NCI-H2029 (cell line): ENCODE measurements around the gene PGLYRP2.
A peak's percentile ranks its signal among the peaks of the same experiment; 100 is the strongest.

Experiments
- DNase-seq: peaks from one replicate; lab custom pipeline; 2025; lab: John Stamatoyannopoulos, UW

The PGLYRP2 gene

DNA sequence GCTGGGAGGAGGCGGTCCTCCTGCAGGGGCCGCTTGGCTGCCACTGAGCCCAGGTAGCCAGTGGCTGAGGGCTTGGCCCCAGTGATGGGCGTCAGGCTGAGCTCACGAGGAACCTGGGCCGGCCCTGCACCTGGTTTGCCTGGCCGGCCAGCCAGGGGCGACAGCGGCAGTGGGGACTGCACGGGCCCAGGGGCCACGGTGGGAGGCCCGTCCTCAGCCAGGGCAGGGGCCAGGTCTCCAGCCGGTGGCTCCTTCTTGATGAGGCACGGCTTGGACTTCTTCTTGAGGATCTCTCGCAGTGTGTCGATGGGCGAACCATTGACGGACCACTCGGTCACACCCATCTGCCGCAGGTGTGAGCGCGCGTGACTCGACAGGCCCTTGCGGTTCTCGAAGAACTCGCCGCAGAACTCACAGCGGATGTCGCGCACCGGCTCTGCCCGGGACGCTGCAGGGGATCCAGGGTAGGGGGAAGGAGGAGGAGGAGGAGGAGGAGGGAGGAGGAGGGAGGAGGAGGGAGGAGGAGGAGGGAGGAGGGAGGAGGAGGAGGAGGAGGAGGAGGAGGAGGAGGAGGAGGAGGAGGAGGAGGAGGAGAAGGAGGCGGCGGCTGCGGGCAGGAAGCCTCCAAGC lies 53.9 kb downstream of the PGLYRP2 start:
- DNase-seq = no peak

GRCh38 chr19:15424692-15425272 lies 54.5 kb downstream of the PGLYRP2 start:
- DNase-seq = no peak

- DNase-seq = no peak
These were observed 55.2 kb downstream of the PGLYRP2 start for GRCh38 chr19:15424121-15424520.

DNA sequence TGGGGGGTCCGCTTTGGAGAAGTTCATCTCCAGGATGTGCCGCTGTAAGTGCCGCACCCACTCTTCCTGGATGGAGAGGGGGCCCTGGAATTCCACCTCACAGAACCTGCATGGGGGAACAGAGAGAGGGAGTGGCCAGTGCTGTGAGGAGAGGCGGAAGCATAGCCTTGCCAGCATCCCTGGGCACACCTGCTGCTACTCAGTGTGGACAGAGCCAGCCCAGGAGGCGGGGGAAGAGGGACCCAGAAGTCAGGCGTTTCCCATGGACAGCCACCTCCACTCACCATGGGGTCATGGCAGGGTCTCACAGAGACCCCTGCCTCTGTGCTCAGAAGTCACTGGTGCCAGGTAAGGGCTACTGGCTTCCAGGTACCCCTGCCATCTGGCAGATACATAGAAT lies 56.2 kb downstream of the PGLYRP2 start:
- DNase-seq = no peak

DNA sequence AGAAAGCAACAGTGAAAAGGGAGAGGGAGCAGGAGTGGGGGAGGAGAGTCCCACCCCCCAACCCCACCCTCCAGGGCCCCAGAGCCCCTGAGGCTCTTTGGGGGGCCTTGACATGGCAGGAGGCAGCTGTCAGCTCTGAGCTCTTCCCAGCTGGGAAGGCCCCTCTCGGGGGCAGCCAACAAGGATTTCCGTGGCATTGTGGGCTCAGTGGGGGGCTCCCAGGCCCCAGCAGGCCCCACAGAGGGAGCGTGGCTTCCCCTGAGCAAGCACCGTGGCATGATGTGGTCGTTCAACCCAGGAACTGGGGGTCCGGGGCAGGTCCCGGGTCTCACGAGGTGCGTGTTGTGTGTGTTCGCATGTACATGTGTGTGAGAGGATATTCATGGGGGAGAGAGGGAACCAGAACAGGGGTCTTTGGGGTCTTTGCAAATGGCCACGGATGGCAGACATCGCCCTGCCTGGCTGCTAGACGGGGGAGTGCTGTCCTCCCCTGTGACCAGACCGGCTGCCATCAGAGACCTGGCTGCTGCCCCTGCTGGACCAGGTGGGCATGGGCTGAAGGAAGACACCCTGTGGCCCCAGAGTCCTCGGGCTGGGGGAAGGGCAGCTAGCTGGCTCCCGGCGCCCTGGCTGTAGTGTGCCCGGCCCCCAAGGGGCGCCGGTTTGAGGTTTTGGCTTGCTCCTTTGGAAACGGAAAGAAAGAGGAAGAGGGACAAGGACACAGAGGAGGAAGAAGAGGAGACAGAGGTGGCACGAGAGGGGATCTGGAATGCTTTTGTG lies 56.8 kb downstream of the PGLYRP2 start:
- DNase-seq = no peak

DNA sequence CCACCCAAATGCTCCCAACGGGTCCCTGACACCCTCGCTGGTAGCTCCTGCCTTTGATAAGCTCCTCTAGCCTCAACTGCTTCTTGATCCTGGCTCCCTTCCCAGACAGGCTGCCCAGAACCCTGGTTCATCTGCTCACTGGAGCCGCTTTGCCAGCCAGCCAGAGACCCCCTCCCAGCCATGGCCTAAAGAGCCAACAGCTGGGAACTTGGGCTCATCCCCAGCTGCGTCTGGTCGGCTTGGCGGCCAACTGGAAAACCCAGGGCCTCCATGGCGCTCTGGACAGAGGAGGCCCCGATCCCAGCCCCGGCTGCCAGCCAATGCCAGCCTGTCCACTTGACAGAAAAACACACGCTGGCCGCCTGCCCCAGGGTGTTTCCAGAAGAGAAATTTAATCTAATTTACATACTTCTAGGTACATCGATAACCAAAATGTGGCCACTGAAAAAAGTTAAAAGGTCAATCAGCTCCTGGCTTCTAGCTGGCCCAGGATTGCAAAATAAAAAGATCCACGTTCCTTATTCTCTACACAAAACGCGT lies 57.5 kb downstream of the PGLYRP2 start:
- DNase-seq = peak; percentile 83

DNA sequence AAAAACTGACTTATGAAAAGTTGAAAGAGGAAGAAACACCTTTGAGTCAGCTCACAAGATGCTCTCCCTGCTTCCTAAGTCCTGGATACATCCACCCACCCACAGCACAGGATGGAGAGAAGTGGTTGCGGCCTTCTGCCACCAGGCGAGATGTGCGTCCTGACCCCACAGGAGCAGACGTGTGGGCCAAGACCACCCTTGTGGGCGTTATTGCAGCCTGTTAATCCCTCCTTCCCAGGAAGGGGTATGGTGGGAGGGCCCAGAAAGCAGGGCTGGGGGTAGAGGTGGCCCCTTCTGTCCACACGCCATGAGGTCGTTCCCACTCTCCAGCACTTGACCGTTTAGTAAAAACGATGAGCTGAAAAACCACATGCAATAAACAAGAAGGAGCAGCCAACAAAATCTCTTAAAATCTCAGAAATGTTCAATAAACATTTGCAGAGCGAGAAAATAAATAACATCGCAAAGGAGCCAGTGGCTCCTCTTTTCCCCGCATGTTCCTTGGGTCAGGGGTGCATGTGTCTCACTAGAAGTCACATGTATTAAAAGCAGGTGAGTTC lies 58.1 kb downstream of the PGLYRP2 start:
- no peak for DNase-seq

GRCh38 chr19:15419413-15420025 lies 59.8 kb downstream of the PGLYRP2 start:
- DNase-seq = peak; percentile 17
